Neural cell (in vitro differentiated cells): ENCODE data around the gene DAPK2. TPM values are rescaled to one million over a fixed set of nuclear protein-coding genes. Genes with fewer than 3 reads are reported as not detected.

Experiments used
- H2AFZ ChIP-seq: fragments of 200-600, 300-800 bp; sonication (generic), shearing (Covaris generic); 2 replicates; pipeline ENCODE4 v1.6.0; 2014; ENCODE audit warnings: low read depth, mild to moderate bottlenecking, antibody characterized with exemption, low read length, moderate library complexity
- H3F3A ChIP-seq: fragments of 200-600 bp; shearing (Covaris generic); 2 replicates; pipeline ENCODE4 v1.6.1; 2016; ENCODE audit warnings: mild to moderate bottlenecking, moderate library complexity, mixed read lengths, antibody characterized with exemption, low read length; ENCODE audit not compliant: insufficient read depth, poor library complexity, severe bottlenecking
- H3K27ac ChIP-seq: fragments of 200-600, 300-800 bp; sonication (generic), shearing (Covaris generic); 2 replicates; pipeline ENCODE4 v1.5.1; 2014; ENCODE audit warnings: mild to moderate bottlenecking, low read length, moderate library complexity
- H3K27me3 ChIP-seq: fragments of 300-800, 200-600 bp; sonication (generic), shearing (Covaris generic); 2 replicates; pipeline ENCODE4 v1.6.0; 2014; ENCODE audit warnings: mild to moderate bottlenecking, low read depth, low read length, moderate library complexity; ENCODE audit not compliant: insufficient read depth
- H3K36me3 ChIP-seq: fragments of 300-800, 200-600 bp; sonication (generic), shearing (Covaris generic); 2 replicates; pipeline ENCODE4 v1.5.1; 2014; ENCODE audit warnings: mild to moderate bottlenecking, antibody characterized with exemption, low read length, moderate library complexity; ENCODE audit not compliant: insufficient read depth
- H3K4me2 ChIP-seq: fragments of 300-800, 200-600 bp; sonication (generic), shearing (Covaris generic); 2 replicates; pipeline ENCODE4 v1.6.0; 2014; ENCODE audit warnings: mild to moderate bottlenecking, low read length
- H3K4me3 ChIP-seq: fragments of 300-800, 200-600 bp; sonication (generic), shearing (Covaris generic); 2 replicates; pipeline ENCODE4 v1.5.1; 2014; ENCODE audit warnings: mild to moderate bottlenecking, low read length, moderate library complexity
- H3K79me2 ChIP-seq: fragments of 200-600 bp; shearing (Covaris generic); replicated peaks from 2 replicates; pipeline ENCODE4 v1.6.0; 2014; ENCODE audit warnings: mild to moderate bottlenecking, low read length, moderate library complexity; ENCODE audit not compliant: insufficient read depth
- H3K9ac ChIP-seq: fragments of 300-800, 200-600 bp; sonication (generic), shearing (Covaris generic); 2 replicates; pipeline ENCODE4 v1.6.1; 2016; ENCODE audit warnings: mild to moderate bottlenecking, low read length, mixed read lengths
- H3K9me2 ChIP-seq: fragments of 200-600 bp; shearing (Covaris generic); 2 replicates; pipeline ENCODE4 v1.6.1; 2016; ENCODE audit warnings: mild to moderate bottlenecking, low read length, mixed read lengths; ENCODE audit not compliant: insufficient read depth
- H3K9me3 ChIP-seq: fragments of 200-600, 300-800 bp; sonication (generic), shearing (Covaris generic); 2 replicates; pipeline ENCODE4 v1.6.1; 2016; ENCODE audit warnings: mild to moderate bottlenecking, mixed run types, low read length, moderate library complexity, mixed read lengths
- H4K20me1 ChIP-seq: fragments of 200-600 bp; shearing (Covaris generic); 2 replicates; pipeline ENCODE4 v1.6.1; 2016; ENCODE audit warnings: mild to moderate bottlenecking, mixed run types; ENCODE audit not compliant: insufficient read depth
- EP300 ChIP-seq: fragments of 450-650 bp; conservative IDR thresholded peaks from 2 replicates; pipeline ENCODE4 v1.6.1; 2014; ENCODE audit warnings: antibody characterized with exemption, mild to moderate bottlenecking, moderate library complexity; ENCODE audit not compliant: poor library complexity, severe bottlenecking
- EZH2 ChIP-seq: fragments of 200-600, 300-800 bp; shearing (Covaris generic), sonication (generic); IDR thresholded peaks from 2 replicates; pipeline ENCODE4 v1.6.1; 2014; ENCODE audit warnings: antibody characterized with exemption, low read length, borderline replicate concordance, mild to moderate bottlenecking; ENCODE audit not compliant: insufficient read depth, poor library complexity, severe bottlenecking
- MXI1 ChIP-seq: fragments of 450-650 bp; conservative IDR thresholded peaks from 2 replicates; pipeline ENCODE4 v1.6.1; 2014; ENCODE audit warnings: antibody characterized with exemption, mild to moderate bottlenecking; ENCODE audit not compliant: poor library complexity, severe bottlenecking
- POLR2AphosphoS5 ChIP-seq: IDR thresholded peaks from 2 replicates; pipeline ENCODE4 v1.6.1; 2012
- RAD21 ChIP-seq: fragments of 450-650 bp; conservative IDR thresholded peaks from 2 replicates; pipeline ENCODE4 v1.6.1; 2014; ENCODE audit warnings: antibody characterized with exemption, mild to moderate bottlenecking, moderate library complexity
- SMC3 ChIP-seq: fragments of 450-650 bp; conservative IDR thresholded peaks from 2 replicates; pipeline ENCODE4 v1.6.1; 2014; ENCODE audit warnings: antibody characterized with exemption, mild to moderate bottlenecking, moderate library complexity; ENCODE audit not compliant: poor library complexity
- TAF1 ChIP-seq: IDR thresholded peaks from 2 replicates; pipeline ENCODE4 v1.6.1; 2012; ENCODE audit warnings: low read depth
- polyA plus RNA-seq: library from polyadenylated mRNA; depleted of rRNA; stranded (reverse); fragments of >200 nt; gene quantifications from 2 replicates; pipeline ENCODE4 v1.2.3, GENCODE V29; 2014
- TF ChIP-seq, protein P1 (sequence below): IDR thresholded peaks from 2 replicates; pipeline ENCODE4 v1.6.1; 2012; ENCODE audit warnings: borderline replicate concordance
- TF ChIP-seq, protein P2 (sequence below): fragments of 450-650 bp; IDR thresholded peaks from 2 replicates; pipeline ENCODE4 v1.5.1; 2014; ENCODE audit warnings: antibody characterized with exemption, mild to moderate bottlenecking, moderate library complexity; ENCODE audit not compliant: poor library complexity, severe bottlenecking

The DAPK2 gene
- polyA plus RNA-seq, 1 donor from 2014 or later = 0.78 TPM

DNA sequence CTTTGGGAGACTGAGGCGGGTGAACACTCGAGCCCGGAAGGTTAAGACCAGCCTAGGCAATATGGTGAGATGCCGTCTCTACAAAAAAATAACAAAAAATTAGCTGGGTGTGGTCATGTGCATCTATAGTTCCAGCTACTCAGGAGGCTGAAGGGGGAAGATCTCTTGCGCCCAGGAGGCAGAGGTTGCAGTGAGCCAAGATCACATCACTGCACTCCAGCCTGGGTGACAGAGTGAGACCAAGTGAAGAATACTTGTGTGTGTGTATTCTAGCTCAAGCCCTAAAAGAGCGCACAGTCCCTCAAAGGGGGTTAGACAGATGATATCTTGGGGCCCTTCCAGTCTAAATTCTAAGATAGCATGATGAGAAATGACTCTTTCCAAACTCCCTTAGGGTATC lies 23.7 kb downstream of the DAPK2 start:
- Histone ChIP-seq H3K9me2 (no peaks in the 10 kb centered on the region), H3K27ac (no peak overlapping the region), H3K36me3 (no peaks in the 10 kb centered on the region), H2AFZ (no peak overlapping the region), H3K4me2 (no peak overlapping the region), H3K27me3 (no peaks in the 10 kb centered on the region), H3K9ac (no peak overlapping the region), H3F3A (no peaks in the 10 kb centered on the region), H3K79me2 (no peaks in the 10 kb centered on the region), H4K20me1 (no peaks in the 10 kb centered on the region), H3K4me3 (no peak overlapping the region), H3K9me3 (no peaks in the 10 kb centered on the region)
- TF ChIP-seq RAD21 (no peak), TAF1 (no peak), EP300 (no peak), POLR2AphosphoS5 (no peak), MXI1 (no peak), EZH2 (no peak), SMC3 (no peak)
- TF ChIP-seq, protein P1, sequence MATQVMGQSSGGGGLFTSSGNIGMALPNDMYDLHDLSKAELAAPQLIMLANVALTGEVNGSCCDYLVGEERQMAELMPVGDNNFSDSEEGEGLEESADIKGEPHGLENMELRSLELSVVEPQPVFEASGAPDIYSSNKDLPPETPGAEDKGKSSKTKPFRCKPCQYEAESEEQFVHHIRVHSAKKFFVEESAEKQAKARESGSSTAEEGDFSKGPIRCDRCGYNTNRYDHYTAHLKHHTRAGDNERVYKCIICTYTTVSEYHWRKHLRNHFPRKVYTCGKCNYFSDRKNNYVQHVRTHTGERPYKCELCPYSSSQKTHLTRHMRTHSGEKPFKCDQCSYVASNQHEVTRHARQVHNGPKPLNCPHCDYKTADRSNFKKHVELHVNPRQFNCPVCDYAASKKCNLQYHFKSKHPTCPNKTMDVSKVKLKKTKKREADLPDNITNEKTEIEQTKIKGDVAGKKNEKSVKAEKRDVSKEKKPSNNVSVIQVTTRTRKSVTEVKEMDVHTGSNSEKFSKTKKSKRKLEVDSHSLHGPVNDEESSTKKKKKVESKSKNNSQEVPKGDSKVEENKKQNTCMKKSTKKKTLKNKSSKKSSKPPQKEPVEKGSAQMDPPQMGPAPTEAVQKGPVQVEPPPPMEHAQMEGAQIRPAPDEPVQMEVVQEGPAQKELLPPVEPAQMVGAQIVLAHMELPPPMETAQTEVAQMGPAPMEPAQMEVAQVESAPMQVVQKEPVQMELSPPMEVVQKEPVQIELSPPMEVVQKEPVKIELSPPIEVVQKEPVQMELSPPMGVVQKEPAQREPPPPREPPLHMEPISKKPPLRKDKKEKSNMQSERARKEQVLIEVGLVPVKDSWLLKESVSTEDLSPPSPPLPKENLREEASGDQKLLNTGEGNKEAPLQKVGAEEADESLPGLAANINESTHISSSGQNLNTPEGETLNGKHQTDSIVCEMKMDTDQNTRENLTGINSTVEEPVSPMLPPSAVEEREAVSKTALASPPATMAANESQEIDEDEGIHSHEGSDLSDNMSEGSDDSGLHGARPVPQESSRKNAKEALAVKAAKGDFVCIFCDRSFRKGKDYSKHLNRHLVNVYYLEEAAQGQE = no peak
- TF ChIP-seq, protein P2, sequence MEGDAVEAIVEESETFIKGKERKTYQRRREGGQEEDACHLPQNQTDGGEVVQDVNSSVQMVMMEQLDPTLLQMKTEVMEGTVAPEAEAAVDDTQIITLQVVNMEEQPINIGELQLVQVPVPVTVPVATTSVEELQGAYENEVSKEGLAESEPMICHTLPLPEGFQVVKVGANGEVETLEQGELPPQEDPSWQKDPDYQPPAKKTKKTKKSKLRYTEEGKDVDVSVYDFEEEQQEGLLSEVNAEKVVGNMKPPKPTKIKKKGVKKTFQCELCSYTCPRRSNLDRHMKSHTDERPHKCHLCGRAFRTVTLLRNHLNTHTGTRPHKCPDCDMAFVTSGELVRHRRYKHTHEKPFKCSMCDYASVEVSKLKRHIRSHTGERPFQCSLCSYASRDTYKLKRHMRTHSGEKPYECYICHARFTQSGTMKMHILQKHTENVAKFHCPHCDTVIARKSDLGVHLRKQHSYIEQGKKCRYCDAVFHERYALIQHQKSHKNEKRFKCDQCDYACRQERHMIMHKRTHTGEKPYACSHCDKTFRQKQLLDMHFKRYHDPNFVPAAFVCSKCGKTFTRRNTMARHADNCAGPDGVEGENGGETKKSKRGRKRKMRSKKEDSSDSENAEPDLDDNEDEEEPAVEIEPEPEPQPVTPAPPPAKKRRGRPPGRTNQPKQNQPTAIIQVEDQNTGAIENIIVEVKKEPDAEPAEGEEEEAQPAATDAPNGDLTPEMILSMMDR = no peak

DNA sequence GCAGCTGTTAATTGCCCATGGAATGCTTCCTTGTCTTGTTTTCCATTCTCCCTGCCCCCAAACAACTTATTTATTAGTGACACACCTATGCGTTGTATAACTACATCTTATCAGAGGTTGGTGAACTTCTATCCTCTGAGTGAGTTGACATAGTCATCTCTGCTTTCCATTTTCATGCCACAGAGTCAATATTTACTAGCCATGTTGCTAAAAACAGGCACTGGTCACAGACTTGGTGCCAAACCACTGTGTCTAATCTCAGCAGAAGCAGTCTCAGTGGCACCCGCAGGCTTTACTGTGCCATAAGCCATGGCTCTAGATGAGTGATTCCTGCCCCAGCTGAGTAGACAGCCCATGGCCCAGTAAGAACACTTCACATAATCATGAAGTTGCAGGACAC lies 26.5 kb downstream of the DAPK2 start:
- Histone ChIP-seq H2AFZ (no peak overlapping the region), H3K9ac (no peak overlapping the region), H3K27me3 (no peaks in the 10 kb centered on the region), H3K9me3 (no peaks in the 10 kb centered on the region), H3K27ac (no peak overlapping the region), H3K4me2 (no peak overlapping the region), H3K4me3 (no peak overlapping the region), H3K36me3 (no peaks in the 10 kb centered on the region), H3F3A (no peaks in the 10 kb centered on the region), H4K20me1 (no peaks in the 10 kb centered on the region), H3K9me2 (no peaks in the 10 kb centered on the region), H3K79me2 (no peaks in the 10 kb centered on the region)
- TF ChIP-seq MXI1 (no peak), EZH2 (no peak), EP300 (no peak), RAD21 (no peak), POLR2AphosphoS5 (no peak)
- TF ChIP-seq, protein P1 = no peak
